GM12878 (cell line): ENCODE measurements around the gene CEP68. TPM values are rescaled to one million over a fixed set of nuclear protein-coding genes. Genes with fewer than 3 reads are reported as not detected.
A peak's percentile ranks its signal among the peaks of the same experiment; 100 is the strongest.

Source experiments
- BHLHE40 ChIP-seq, 2 experiments: fragments of 450-650 bp in 1 of 2; IDR thresholded peaks; 2 replicates each; pipeline ENCODE4 v1.6.1; 2011 to 2017; ENCODE audit warnings: low read depth in 2 of 2, borderline replicate concordance in 1 of 2, improper control_type of control experiment in 1 of 2, low read length in 1 of 2, mild to moderate bottlenecking in 1 of 2
- CEBPB ChIP-seq, 2 experiments: fragments of 150-350 bp in 1 of 2; IDR thresholded peaks; 2 replicates each; pipeline ENCODE4 v1.6.1; 2012 to 2014; ENCODE audit warnings: low read depth in 2 of 2, low read length in 2 of 2, borderline replicate concordance in 1 of 2, inconsistent platforms in 1 of 2
- CHD2 ChIP-seq: IDR thresholded peaks from 2 replicates; pipeline ENCODE4 v1.6.1; 2011; ENCODE audit warnings: low read depth, low read length, improper control_type of control experiment, borderline replicate concordance
- EGR1 ChIP-seq, 2 experiments: IDR thresholded peaks; 1 replicate in 1 of 2; 2 replicates in 1 of 2; pipeline ENCODE4 v1.6.1; 2011 to 2012; ENCODE audit warnings: low read depth in 2 of 2, low read length in 2 of 2, borderline replicate concordance in 1 of 2, mild to moderate bottlenecking in 1 of 2, moderate library complexity in 1 of 2
- FOXK2 ChIP-seq: fragments of 450-650 bp; IDR thresholded peaks from 2 replicates; pipeline ENCODE4 v1.6.1; 2017; ENCODE audit warnings: mild to moderate bottlenecking, moderate library complexity
- GATAD2B ChIP-seq: fragments of 450-650 bp; conservative IDR thresholded peaks from 2 replicates; pipeline ENCODE4 v1.6.1; 2017; ENCODE audit warnings: low read depth, mild to moderate bottlenecking, moderate library complexity
- IKZF1 ChIP-seq: fragments of 450-650 bp; conservative IDR thresholded peaks from 2 replicates; pipeline ENCODE4 v1.6.1; 2017; ENCODE audit warnings: antibody characterized with exemption, mild to moderate bottlenecking
- IRF4 ChIP-seq: IDR thresholded peaks from 2 replicates; pipeline ENCODE4 v1.6.1; 2011; ENCODE audit warnings: low read depth, low read length
- NFYB ChIP-seq: IDR thresholded peaks from 2 replicates; pipeline ENCODE4 v1.6.1; 2011; ENCODE audit warnings: low read depth, mild to moderate bottlenecking, low read length, improper control_type of control experiment, moderate library complexity; ENCODE audit not compliant: insufficient read depth
- NR2C1 ChIP-seq: fragments of 450-650 bp; IDR thresholded peaks from 2 replicates; pipeline ENCODE4 v1.6.1; 2017; ENCODE audit warnings: antibody characterized with exemption, mild to moderate bottlenecking, moderate library complexity
- POU2F2 ChIP-seq: IDR thresholded peaks from 3 replicates; pipeline ENCODE4 v1.6.1; 2011; ENCODE audit warnings: low read depth, mild to moderate bottlenecking, low read length, borderline replicate concordance
- TCF3 ChIP-seq: IDR thresholded peaks from 2 replicates; pipeline ENCODE4 v1.6.1; 2012; ENCODE audit warnings: low read depth, mild to moderate bottlenecking, low read length, borderline replicate concordance; ENCODE audit not compliant: insufficient read depth
- polyA plus RNA-seq, 11 experiments: library from polyadenylated mRNA; depleted of rRNA in 4 of 11; unstranded in 6 of 11; stranded (reverse) in 5 of 11; fragments of >200 nt; fragmentation: Nextera tagmentation in 4 of 11; fragmentation: Illumina TruSeq in 1 of 11; extraction: Ambion mirVana in 4 of 11; extraction: Trizol in 1 of 11; gene quantifications; 1 replicate in 1 of 11; 2 replicates in 10 of 11; pipeline versions ENCODE4 v1.2.1 to v1.2.3, GENCODE V29; 2011 to 2016; ENCODE audit warnings: inconsistent platforms in 2 of 11, missing spikeins in 2 of 11, low read depth in 1 of 11
- total RNA-seq, 4 experiments: library from RNA; depleted of rRNA in 3 of 4; stranded (reverse); fragments of >200 nt in 3 of 4; fragmentation: Illumina TruSeq in 1 of 4; extraction: Trizol in 1 of 4; gene quantifications; 2 replicates each; pipeline versions ENCODE4 v1.2.1 to v1.2.3, GENCODE V29; 2013 to 2021
- TF ChIP-seq, protein P1 (sequence below): fragments of 450-650 bp; IDR thresholded peaks from 2 replicates; pipeline ENCODE4 v1.6.1; 2016; ENCODE audit warnings: mild to moderate bottlenecking
- TF ChIP-seq, protein P2 (sequence below): IDR thresholded peaks from 2 replicates; pipeline ENCODE4 v1.6.1; 2012; ENCODE audit warnings: improper control_type of control experiment, low read depth, low read length; ENCODE audit not compliant: insufficient replicate concordance
- TF ChIP-seq, protein P3 (sequence below): fragments of 450-650 bp; IDR thresholded peaks from 2 replicates; pipeline ENCODE4 v1.6.1; 2017; ENCODE audit warnings: mild to moderate bottlenecking, low read depth, inconsistent platforms; ENCODE audit not compliant: poor library complexity, severe bottlenecking
- TF ChIP-seq, protein P4 (sequence below): fragments of 450-650 bp; IDR thresholded peaks from 2 replicates; pipeline ENCODE4 v1.6.1; 2017; ENCODE audit warnings: low read depth, mild to moderate bottlenecking, moderate library complexity
- TF ChIP-seq, protein P5 (sequence below): fragments of 450-650 bp; IDR thresholded peaks from 2 replicates; pipeline ENCODE4 v1.6.1; 2016; ENCODE audit warnings: mild to moderate bottlenecking

Gene CEP68
- total and polyA plus RNA-seq, 10 of the 15 experiments (the other 5 are each of a cell fraction or from before 2014, with no cell fraction given) = 1.1 to 11.1 (median 7.4) TPM

DNA sequence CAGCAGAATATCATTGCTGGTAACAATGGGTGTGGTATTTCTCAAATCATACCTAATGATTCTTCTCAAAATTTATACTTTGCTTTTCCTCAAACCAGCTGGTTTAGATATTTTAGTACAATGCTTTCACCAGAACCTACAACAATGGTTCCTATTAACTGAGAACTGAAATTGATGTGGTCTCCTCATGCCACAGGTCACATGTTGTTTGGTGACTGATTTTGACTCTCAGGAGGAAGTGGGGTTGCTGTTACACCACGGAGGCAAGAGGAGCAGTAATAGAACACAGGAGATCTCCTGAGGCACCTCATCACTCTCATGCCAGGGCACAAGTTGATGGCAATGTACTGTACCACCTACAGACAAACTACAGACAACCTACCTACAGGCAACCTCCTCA lies 3.0 kb upstream of the CEP68 start (continued):
- TF ChIP-seq, protein P1, sequence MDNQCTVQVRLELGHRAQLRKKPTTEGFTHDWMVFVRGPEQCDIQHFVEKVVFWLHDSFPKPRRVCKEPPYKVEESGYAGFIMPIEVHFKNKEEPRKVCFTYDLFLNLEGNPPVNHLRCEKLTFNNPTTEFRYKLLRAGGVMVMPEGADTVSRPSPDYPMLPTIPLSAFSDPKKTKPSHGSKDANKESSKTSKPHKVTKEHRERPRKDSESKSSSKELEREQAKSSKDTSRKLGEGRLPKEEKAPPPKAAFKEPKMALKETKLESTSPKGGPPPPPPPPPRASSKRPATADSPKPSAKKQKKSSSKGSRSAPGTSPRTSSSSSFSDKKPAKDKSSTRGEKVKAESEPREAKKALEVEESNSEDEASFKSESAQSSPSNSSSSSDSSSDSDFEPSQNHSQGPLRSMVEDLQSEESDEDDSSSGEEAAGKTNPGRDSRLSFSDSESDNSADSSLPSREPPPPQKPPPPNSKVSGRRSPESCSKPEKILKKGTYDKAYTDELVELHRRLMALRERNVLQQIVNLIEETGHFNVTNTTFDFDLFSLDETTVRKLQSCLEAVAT = peak; percentile 84
- TF ChIP-seq, protein P2, sequence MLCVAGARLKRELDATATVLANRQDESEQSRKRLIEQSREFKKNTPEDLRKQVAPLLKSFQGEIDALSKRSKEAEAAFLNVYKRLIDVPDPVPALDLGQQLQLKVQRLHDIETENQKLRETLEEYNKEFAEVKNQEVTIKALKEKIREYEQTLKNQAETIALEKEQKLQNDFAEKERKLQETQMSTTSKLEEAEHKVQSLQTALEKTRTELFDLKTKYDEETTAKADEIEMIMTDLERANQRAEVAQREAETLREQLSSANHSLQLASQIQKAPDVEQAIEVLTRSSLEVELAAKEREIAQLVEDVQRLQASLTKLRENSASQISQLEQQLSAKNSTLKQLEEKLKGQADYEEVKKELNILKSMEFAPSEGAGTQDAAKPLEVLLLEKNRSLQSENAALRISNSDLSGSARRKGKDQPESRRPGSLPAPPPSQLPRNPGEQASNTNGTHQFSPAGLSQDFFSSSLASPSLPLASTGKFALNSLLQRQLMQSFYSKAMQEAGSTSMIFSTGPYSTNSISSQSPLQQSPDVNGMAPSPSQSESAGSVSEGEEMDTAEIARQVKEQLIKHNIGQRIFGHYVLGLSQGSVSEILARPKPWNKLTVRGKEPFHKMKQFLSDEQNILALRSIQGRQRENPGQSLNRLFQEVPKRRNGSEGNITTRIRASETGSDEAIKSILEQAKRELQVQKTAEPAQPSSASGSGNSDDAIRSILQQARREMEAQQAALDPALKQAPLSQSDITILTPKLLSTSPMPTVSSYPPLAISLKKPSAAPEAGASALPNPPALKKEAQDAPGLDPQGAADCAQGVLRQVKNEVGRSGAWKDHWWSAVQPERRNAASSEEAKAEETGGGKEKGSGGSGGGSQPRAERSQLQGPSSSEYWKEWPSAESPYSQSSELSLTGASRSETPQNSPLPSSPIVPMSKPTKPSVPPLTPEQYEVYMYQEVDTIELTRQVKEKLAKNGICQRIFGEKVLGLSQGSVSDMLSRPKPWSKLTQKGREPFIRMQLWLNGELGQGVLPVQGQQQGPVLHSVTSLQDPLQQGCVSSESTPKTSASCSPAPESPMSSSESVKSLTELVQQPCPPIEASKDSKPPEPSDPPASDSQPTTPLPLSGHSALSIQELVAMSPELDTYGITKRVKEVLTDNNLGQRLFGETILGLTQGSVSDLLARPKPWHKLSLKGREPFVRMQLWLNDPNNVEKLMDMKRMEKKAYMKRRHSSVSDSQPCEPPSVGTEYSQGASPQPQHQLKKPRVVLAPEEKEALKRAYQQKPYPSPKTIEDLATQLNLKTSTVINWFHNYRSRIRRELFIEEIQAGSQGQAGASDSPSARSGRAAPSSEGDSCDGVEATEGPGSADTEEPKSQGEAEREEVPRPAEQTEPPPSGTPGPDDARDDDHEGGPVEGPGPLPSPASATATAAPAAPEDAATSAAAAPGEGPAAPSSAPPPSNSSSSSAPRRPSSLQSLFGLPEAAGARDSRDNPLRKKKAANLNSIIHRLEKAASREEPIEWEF = peak; percentile 89
- TF ChIP-seq IKZF1 = peak; percentile 72
- no peak for TF ChIP-seq FOXK2
- no peak for TF ChIP-seq CEBPB (IDR thresholded peaks at IDR 0.05; ENCODE audit: borderline replicate concordance in 1 of 2, low read depth in 2 of 2, low read length in 2 of 2)
- TF ChIP-seq, protein P3, sequence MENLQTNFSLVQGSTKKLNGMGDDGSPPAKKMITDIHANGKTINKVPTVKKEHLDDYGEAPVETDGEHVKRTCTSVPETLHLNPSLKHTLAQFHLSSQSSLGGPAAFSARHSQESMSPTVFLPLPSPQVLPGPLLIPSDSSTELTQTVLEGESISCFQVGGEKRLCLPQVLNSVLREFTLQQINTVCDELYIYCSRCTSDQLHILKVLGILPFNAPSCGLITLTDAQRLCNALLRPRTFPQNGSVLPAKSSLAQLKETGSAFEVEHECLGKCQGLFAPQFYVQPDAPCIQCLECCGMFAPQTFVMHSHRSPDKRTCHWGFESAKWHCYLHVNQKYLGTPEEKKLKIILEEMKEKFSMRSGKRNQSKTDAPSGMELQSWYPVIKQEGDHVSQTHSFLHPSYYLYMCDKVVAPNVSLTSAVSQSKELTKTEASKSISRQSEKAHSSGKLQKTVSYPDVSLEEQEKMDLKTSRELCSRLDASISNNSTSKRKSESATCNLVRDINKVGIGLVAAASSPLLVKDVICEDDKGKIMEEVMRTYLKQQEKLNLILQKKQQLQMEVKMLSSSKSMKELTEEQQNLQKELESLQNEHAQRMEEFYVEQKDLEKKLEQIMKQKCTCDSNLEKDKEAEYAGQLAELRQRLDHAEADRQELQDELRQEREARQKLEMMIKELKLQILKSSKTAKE = peak; percentile 33
- TF ChIP-seq CHD2 = peak; percentile 67; the same call in 1 of the 2 replicates
- peak; percentile 67; the same call in 1 of the 3 replicates for TF ChIP-seq POU2F2
- peak; percentile 94 for TF ChIP-seq IRF4
- TF ChIP-seq TCF3 = 0 out of 2 replicates have a peak, but pooled peaks have one; percentile 33
- peak; percentile 46; the same call in 1 of the 2 replicates for TF ChIP-seq GATAD2B
- TF ChIP-seq BHLHE40 (IDR thresholded peaks at IDR 0.05; ENCODE audit: borderline replicate concordance in 1 of 2, low read depth in 2 of 2, low read length in 1 of 2) = peak; percentile 91 to 94
- TF ChIP-seq EGR1 (IDR thresholded peaks at IDR 0.05; ENCODE audit: borderline replicate concordance in 1 of 2, low read depth in 2 of 2, low read length in 2 of 2) = no peak
- no peak for TF ChIP-seq NR2C1
- TF ChIP-seq, protein P4, sequence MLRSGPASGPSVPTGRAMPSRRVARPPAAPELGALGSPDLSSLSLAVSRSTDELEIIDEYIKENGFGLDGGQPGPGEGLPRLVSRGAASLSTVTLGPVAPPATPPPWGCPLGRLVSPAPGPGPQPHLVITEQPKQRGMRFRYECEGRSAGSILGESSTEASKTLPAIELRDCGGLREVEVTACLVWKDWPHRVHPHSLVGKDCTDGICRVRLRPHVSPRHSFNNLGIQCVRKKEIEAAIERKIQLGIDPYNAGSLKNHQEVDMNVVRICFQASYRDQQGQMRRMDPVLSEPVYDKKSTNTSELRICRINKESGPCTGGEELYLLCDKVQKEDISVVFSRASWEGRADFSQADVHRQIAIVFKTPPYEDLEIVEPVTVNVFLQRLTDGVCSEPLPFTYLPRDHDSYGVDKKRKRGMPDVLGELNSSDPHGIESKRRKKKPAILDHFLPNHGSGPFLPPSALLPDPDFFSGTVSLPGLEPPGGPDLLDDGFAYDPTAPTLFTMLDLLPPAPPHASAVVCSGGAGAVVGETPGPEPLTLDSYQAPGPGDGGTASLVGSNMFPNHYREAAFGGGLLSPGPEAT = peak; percentile 80
- TF ChIP-seq NFYB = no peak
- TF ChIP-seq, protein P5, sequence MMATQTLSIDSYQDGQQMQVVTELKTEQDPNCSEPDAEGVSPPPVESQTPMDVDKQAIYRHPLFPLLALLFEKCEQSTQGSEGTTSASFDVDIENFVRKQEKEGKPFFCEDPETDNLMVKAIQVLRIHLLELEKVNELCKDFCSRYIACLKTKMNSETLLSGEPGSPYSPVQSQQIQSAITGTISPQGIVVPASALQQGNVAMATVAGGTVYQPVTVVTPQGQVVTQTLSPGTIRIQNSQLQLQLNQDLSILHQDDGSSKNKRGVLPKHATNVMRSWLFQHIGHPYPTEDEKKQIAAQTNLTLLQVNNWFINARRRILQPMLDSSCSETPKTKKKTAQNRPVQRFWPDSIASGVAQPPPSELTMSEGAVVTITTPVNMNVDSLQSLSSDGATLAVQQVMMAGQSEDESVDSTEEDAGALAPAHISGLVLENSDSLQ = no peak
